T-cell (primary cell): ENCODE measurements around the gene DCPS. TPM values are rescaled to one million over a fixed set of nuclear protein-coding genes. Genes with fewer than 3 reads are reported as not detected.
A peak's percentile ranks its signal among the peaks of the same experiment; 100 is the strongest.

Experiments used
- ATAC-seq, 4 experiments: fragments of 200-7000 bp in 3 of 4; fragments of 150-1000 bp in 1 of 4; cut with Tn5 transposase; replicated peaks in 1 of 4; 1 replicate in 3 of 4; 2 replicates in 1 of 4; pipeline ENCODE4 v1.10.0; 2021; ENCODE audit warnings: moderate library complexity in 3 of 4, mild to moderate bottlenecking in 2 of 4, moderate number of reproducible peaks in 1 of 4
- CTCF ChIA-PET, 2 donors: fragments of 300-600 bp; sonication (Branson Sonifier 250); formaldehyde crosslinking; loops; one replicate each; lab custom pipeline; 2022; ENCODE audit warnings: antibody characterized with exemption in 2 of 2; lab: Charles Lee
- POLR2A ChIA-PET, 2 donors: fragments of 300-600 bp; sonication (Branson Sonifier 250); formaldehyde crosslinking; loops; one replicate each; lab custom pipeline; 2022; ENCODE audit warnings: antibody characterized with exemption in 2 of 2; lab: Charles Lee
- DNase-seq, 35 experiments: peaks; one replicate each; pipeline versions ENCODE4 v3.0.0 to v3.0.0-alpha.2; 2013 to 2023
- H3K27ac ChIP-seq: one replicate; pipeline ENCODE4 v1.5.1; 2013; ENCODE audit warnings: low read length
- H3K27me3 ChIP-seq, 2 experiments: replicated peaks in 1 of 2; 1 replicate in 1 of 2; 2 replicates in 1 of 2; pipeline versions ENCODE4 v1.6.1 to v1.7.0; 2013; ENCODE audit warnings: low read length in 1 of 2, mixed read lengths in 1 of 2; ENCODE audit not compliant: control insufficient read depth in 2 of 2, insufficient read depth in 2 of 2; ENCODE audit errors: extremely low read depth in 1 of 2
- H3K36me3 ChIP-seq, 2 donors: 1 replicate in 1 of 2; 2 replicates in 1 of 2; pipeline versions ENCODE4 v1.6.1 to v1.7.0; 2013; ENCODE audit warnings: low read length in 1 of 2; ENCODE audit not compliant: control insufficient read depth in 2 of 2, insufficient read depth in 1 of 2; ENCODE audit errors: extremely low read depth in 1 of 2
- H3K4me1 ChIP-seq, 2 experiments: 1 replicate in 1 of 2; 2 replicates in 1 of 2; pipeline versions ENCODE4 v1.6.1 to v1.7.0; 2013; ENCODE audit warnings: low read length in 2 of 2, mixed read lengths in 1 of 2; ENCODE audit not compliant: insufficient read depth in 2 of 2, control insufficient read depth in 1 of 2; ENCODE audit errors: extremely low read depth in 1 of 2
- H3K4me3 ChIP-seq, 2 donors: 1 replicate in 1 of 2; 2 replicates in 1 of 2; pipeline versions ENCODE4 v1.5.1 to v1.7.0; 2013; ENCODE audit warnings: mild to moderate bottlenecking in 2 of 2, low read length in 1 of 2, moderate library complexity in 1 of 2; ENCODE audit not compliant: control insufficient read depth in 1 of 2; ENCODE audit errors: extremely low read depth in 1 of 2
- H3K9me3 ChIP-seq: 2 replicates; pipeline ENCODE4 v1.7.0; 2013
- H3K27ac Mint-ChIP-seq, 2 donors: one replicate each; pipeline ENCODE4 v1.8.0; 2020 to 2021; ENCODE audit warnings: mild to moderate bottlenecking in 2 of 2, mixed read lengths in 2 of 2
- H3K27me3 Mint-ChIP-seq, 2 donors: one replicate each; pipeline ENCODE4 v1.8.0; 2021 to 2022; ENCODE audit warnings: mixed read lengths in 2 of 2
- H3K36me3 Mint-ChIP-seq: one replicate; pipeline ENCODE4 v1.8.0; 2021; ENCODE audit warnings: mixed read lengths
- H3K4me1 Mint-ChIP-seq, 3 donors: one replicate each; pipeline ENCODE4 v1.8.0; 2020 to 2022; ENCODE audit warnings: mixed read lengths in 3 of 3, mild to moderate bottlenecking in 1 of 3
- H3K4me3 Mint-ChIP-seq, 3 donors: one replicate each; pipeline ENCODE4 v1.8.0; 2020 to 2022; ENCODE audit warnings: mild to moderate bottlenecking in 3 of 3, mixed read lengths in 3 of 3, moderate library complexity in 3 of 3
- H3K9me3 Mint-ChIP-seq, 3 donors: one replicate each; pipeline ENCODE4 v1.8.0; 2020 to 2022; ENCODE audit warnings: mixed read lengths in 3 of 3
- WGBS: methylation state at CpG from one replicate; pipeline ENCODE4 v1.1.5; 2013; ENCODE audit warnings: missing lambda C conversion rate; ENCODE audit not compliant: insufficient coverage; 5-methylcytosine and 5-hydroxymethylcytosine counted together
- total RNA-seq, 35 experiments: library from RNA in 6 of 35; stranded (reverse) in 6 of 35; fragments of 120-200 nt in 1 of 35; gene quantifications; one replicate each; pipeline versions ENCODE4 v1.2.1 to v1.2.4 and lab custom pipeline; 2013 to 2026

Gene DCPS
- total RNA-seq, 5 donors from 2014 or later (not counting 1 experiment from before 2014, with no cell fraction given), result 12.4 to 23.7 (median 19.8) TPM

GRCh38 chr11:126329644-126330211 is 25.9 kb downstream of the DCPS start:
- H3K36me3 ChIP-seq, result peaks cover 12 to 37% of the 10 kb centered on the region in 2 donors
- 75% methylated on average over 7 of the region's 11 CpGs for WGBS
- POLR2A ChIA-PET, result interaction anchor here in 1 of 2 donors (1.2 kb wide), 1 partner anchor 10 kb away, joined by 5 read pairs; no protein-coding TSS in a partner anchor
- H3K4me3 ChIP-seq, result no peak overlapping the region
- H3K27ac Mint-ChIP-seq, result peak overlapping the region; percentile 69 to 77
- peaks cover 41% of the 10 kb centered on the region for H3K36me3 Mint-ChIP-seq
- peaks cover 0 to 44% of the 10 kb centered on the region in 2 experiments for H3K4me1 ChIP-seq
- H3K9me3 Mint-ChIP-seq, result no peaks in the 10 kb centered on the region
- no peaks in the 10 kb centered on the region for H3K27me3 ChIP-seq
- CTCF ChIA-PET, result interaction anchor here in 1 of 2 donors (1.0 kb wide), 1 partner anchor 11 kb away, joined by 4 read pairs; no protein-coding TSS in a partner anchor
- DNase-seq (peak in 23 of 35 experiments; percentile 9 to 70 (median 40)), ATAC-seq (peak in 2 of 4 experiments; percentile 34 to 59)
- H3K27ac ChIP-seq, result peak overlapping the region; percentile 27
- no peaks in the 10 kb centered on the region for H3K9me3 ChIP-seq
- no peak overlapping the region for H3K4me3 Mint-ChIP-seq
- H3K27me3 Mint-ChIP-seq, result no peaks in the 10 kb centered on the region
- peaks cover 10 to 39% (median 14%) of the 10 kb centered on the region in 3 donors for H3K4me1 Mint-ChIP-seq

- ATAC-seq (no peak), DNase-seq (no peak)
- no peak overlapping the region for H3K27ac ChIP-seq
- H3K9me3 Mint-ChIP-seq, result no peaks in the 10 kb centered on the region
- H3K36me3 ChIP-seq, result peaks cover 12 to 37% of the 10 kb centered on the region in 2 donors
- no peak overlapping the region for H3K27ac Mint-ChIP-seq
- peaks cover 46% of the 10 kb centered on the region for H3K36me3 Mint-ChIP-seq
- CTCF ChIA-PET, result no interaction called here
- H3K4me1 ChIP-seq, result peaks cover 0 to 44% of the 10 kb centered on the region in 2 experiments
- 96% methylated on average over 13 of the region's 13 CpGs for WGBS
- H3K9me3 ChIP-seq, result no peaks in the 10 kb centered on the region
- POLR2A ChIA-PET, result no interaction called here
- no peak overlapping the region for H3K4me3 ChIP-seq
- peaks cover 16 to 43% (median 18%) of the 10 kb centered on the region in 3 donors for H3K4me1 Mint-ChIP-seq
- no peak overlapping the region for H3K4me3 Mint-ChIP-seq
- H3K27me3 ChIP-seq, result no peaks in the 10 kb centered on the region
- no peaks in the 10 kb centered on the region for H3K27me3 Mint-ChIP-seq
Measured at GRCh38 chr11:126331286-126331685, 27.4 kb downstream of the DCPS start.

- Histone ChIP-seq H3K4me3 (no peak overlapping the region), H3K9me3 (no peaks in the 10 kb centered on the region), H3K27ac (peak overlapping the region; percentile 43), H3K27me3 (no peaks in the 10 kb centered on the region), H3K36me3 (peaks cover 12 to 46% of the 10 kb centered on the region in 2 donors), H3K4me1 (peaks cover 0 to 44% of the 10 kb centered on the region in 2 experiments)
- POLR2A ChIA-PET, result no interaction called here
- no peaks in the 10 kb centered on the region for H3K27me3 Mint-ChIP-seq
- ATAC-seq, result peak in 3 of 4 experiments; percentile 48 to 72 (median 62)
- H3K9me3 Mint-ChIP-seq, result no peaks in the 10 kb centered on the region
- WGBS, result 85% methylated on average over 2 of the region's 5 CpGs
- peak in 13 of 35 experiments; percentile 16 to 56 (median 41) for DNase-seq
- CTCF ChIA-PET, result no interaction called here
- H3K4me1 Mint-ChIP-seq, result peaks cover 13 to 43% (median 18%) of the 10 kb centered on the region in 3 donors
- H3K4me3 Mint-ChIP-seq, result no peak overlapping the region
- peaks cover 46% of the 10 kb centered on the region for H3K36me3 Mint-ChIP-seq
- H3K27ac Mint-ChIP-seq, result no peak overlapping the region
Measured at GRCh38 chr11:126332221-126332711, 28.4 kb downstream of the DCPS start.

GRCh38 chr11:126333142-126333541 is 29.3 kb downstream of the DCPS start:
- Histone ChIP-seq H3K9me3 (no peaks in the 10 kb centered on the region), H3K4me3 (no peak overlapping the region), H3K27me3 (no peaks in the 10 kb centered on the region), H3K27ac (no peak overlapping the region), H3K36me3 (peaks cover 12 to 53% of the 10 kb centered on the region in 2 donors), H3K4me1 (peaks cover 0 to 42% of the 10 kb centered on the region in 2 experiments)
- POLR2A ChIA-PET, result no interaction called here
- no peak overlapping the region for H3K27ac Mint-ChIP-seq
- no peaks in the 10 kb centered on the region for H3K27me3 Mint-ChIP-seq
- DNase-seq (no peak), ATAC-seq (no peak)
- H3K36me3 Mint-ChIP-seq, result peaks cover 40% of the 10 kb centered on the region
- peaks cover 6 to 35% (median 11%) of the 10 kb centered on the region in 3 donors for H3K4me1 Mint-ChIP-seq
- no peak overlapping the region for H3K4me3 Mint-ChIP-seq
- 98% methylated on average over 6 of the region's 7 CpGs for WGBS
- CTCF ChIA-PET, result no interaction called here
- no peaks in the 10 kb centered on the region for H3K9me3 Mint-ChIP-seq

GRCh38 chr11:126334659-126335462 is 31.0 kb downstream of the DCPS start:
- Histone ChIP-seq H3K36me3 (peaks cover 12 to 67% of the 10 kb centered on the region in 2 donors), H3K9me3 (no peaks in the 10 kb centered on the region), H3K27me3 (no peaks in the 10 kb centered on the region), H3K4me3 (no peak overlapping the region), H3K27ac (no peak overlapping the region), H3K4me1 (peaks cover 0 to 25% of the 10 kb centered on the region in 2 experiments)
- Mint-ChIP-seq H3K27me3 (no peaks in the 10 kb centered on the region), H3K27ac (no peak overlapping the region), H3K4me3 (no peak overlapping the region), H3K36me3 (peaks cover 53% of the 10 kb centered on the region), H3K4me1 (peaks cover 6 to 23% (median 7%) of the 10 kb centered on the region in 3 donors), H3K9me3 (no peaks in the 10 kb centered on the region)
- ChIA-PET CTCF (no interaction called here), POLR2A (no interaction called here)
- WGBS, result 95% methylated on average over 6 of the region's 6 CpGs
- ATAC-seq (no peak), DNase-seq (no peak)

- peaks cover 53% of the 10 kb centered on the region for H3K36me3 Mint-ChIP-seq
- ChIA-PET POLR2A (no interaction called here), CTCF (no interaction called here)
- no peaks in the 10 kb centered on the region for H3K9me3 ChIP-seq
- no peak overlapping the region for H3K27ac Mint-ChIP-seq
- H3K4me1 ChIP-seq, result peaks cover 0 to 21% of the 10 kb centered on the region in 2 experiments
- H3K27me3 Mint-ChIP-seq, result no peaks in the 10 kb centered on the region
- H3K36me3 ChIP-seq, result peaks cover 12 to 67% of the 10 kb centered on the region in 2 donors
- ATAC-seq (no peak), DNase-seq (no peak)
- WGBS, result 100% methylated on average over 2 of the region's 5 CpGs
- peaks cover 6 to 22% (median 6%) of the 10 kb centered on the region in 3 donors for H3K4me1 Mint-ChIP-seq
- H3K27me3 ChIP-seq, result no peaks in the 10 kb centered on the region
- H3K4me3 Mint-ChIP-seq, result no peak overlapping the region
- no peak overlapping the region for H3K4me3 ChIP-seq
- H3K27ac ChIP-seq, result no peak overlapping the region
- H3K9me3 Mint-ChIP-seq, result no peaks in the 10 kb centered on the region
Measured at GRCh38 chr11:126335463-126335760, 31.6 kb downstream of the DCPS start.
